Activated B cell treated with CpG ODN at 0.5 μM for 24 hours (primary cell): ENCODE measurements around the gene CDK14. TPM values are rescaled to one million over a fixed set of nuclear protein-coding genes. Genes with fewer than 3 reads are reported as not detected.

Experiments used
- ATAC-seq: fragments of 200-7000 bp; cut with Tn5 transposase; one replicate; pipeline ENCODE4 v1.10.0; 2021; ENCODE audit warnings: low read depth, mild to moderate bottlenecking, moderate library complexity
- CTCF ChIA-PET: fragments of 350-600 bp; sonication (Branson Sonifier 250); formaldehyde crosslinking; loops from one replicate; lab custom pipeline; 2021; ENCODE audit warnings: antibody characterized with exemption; lab: Charles Lee
- POLR2A ChIA-PET: fragments of 350-600 bp; sonication (Branson Sonifier 250); formaldehyde crosslinking; loops from one replicate; lab custom pipeline; 2021; ENCODE audit warnings: antibody characterized with exemption; lab: Charles Lee
- DNase-seq: peaks from one replicate; pipeline ENCODE4 v3.0.0; 2022
- H3K27ac Mint-ChIP-seq: one replicate; pipeline ENCODE4 v1.8.0; 2020; ENCODE audit warnings: mixed read lengths
- H3K27me3 Mint-ChIP-seq: one replicate; pipeline ENCODE4 v1.8.0; 2021; ENCODE audit warnings: mixed read lengths
- H3K36me3 Mint-ChIP-seq: one replicate; pipeline ENCODE4 v1.8.0; 2021; ENCODE audit warnings: low read depth, mixed read lengths
- H3K4me1 Mint-ChIP-seq: one replicate; pipeline ENCODE4 v1.8.0; 2021; ENCODE audit warnings: mixed read lengths
- H3K4me3 Mint-ChIP-seq: one replicate; pipeline ENCODE4 v1.8.0; 2020; ENCODE audit warnings: mild to moderate bottlenecking, mixed read lengths
- H3K9me3 Mint-ChIP-seq: one replicate; pipeline ENCODE4 v1.8.0; 2020; ENCODE audit warnings: mixed read lengths
- intact Hi-C: fragments of 100-400 bp; cut with micrococcal nuclease; formaldehyde crosslinking; loops from one replicate; pipeline ENCODE4 v1.15.1; 2024
- total RNA-seq: library from RNA; stranded (reverse); gene quantifications from 2 replicates; pipeline ENCODE4 v1.2.3, GENCODE V29; 2022
- TF ChIP-seq, protein P1 (sequence below): fragments of 200-600 bp; IDR thresholded peaks from one replicate; pipeline ENCODE4 v1.8.0; 2022; ENCODE audit warnings: antibody characterized with exemption, mild to moderate bottlenecking

CDK14 gene
- total RNA-seq, 1 donor from 2014 or later = 140 TPM

DNA sequence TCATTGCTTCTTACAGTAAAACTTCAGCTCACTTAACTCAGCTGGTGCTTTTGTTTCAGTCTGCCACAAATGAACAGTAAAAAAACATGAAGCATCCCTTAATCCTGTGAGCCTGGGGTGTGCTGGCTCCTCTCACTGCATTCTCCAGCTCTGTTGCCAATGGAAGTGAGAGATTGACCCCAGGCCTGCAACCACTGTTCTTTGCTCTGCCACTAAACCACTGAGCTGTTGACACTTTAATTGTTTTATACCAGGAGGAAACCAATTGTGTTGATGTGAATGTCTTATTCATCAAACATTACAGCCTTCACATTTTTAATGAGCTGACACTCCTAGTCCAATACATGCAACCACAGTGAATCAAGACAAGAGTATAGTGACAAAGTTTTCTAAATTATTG, 598.7 kb downstream of the CDK14 start:
- CTCF ChIA-PET = no interaction called here
- no peaks in the 10 kb centered on the region for H3K4me1 Mint-ChIP-seq
- intact Hi-C loops = loop anchor here (10.0 kb wide), 1 partner anchor 50 kb away; no protein-coding TSS in a partner anchor
- no peak overlapping the region for H3K27ac Mint-ChIP-seq
- H3K27me3 Mint-ChIP-seq = no peaks in the 10 kb centered on the region
- peaks cover 27% of the 10 kb centered on the region for H3K36me3 Mint-ChIP-seq
- POLR2A ChIA-PET = no interaction called here
- no peaks in the 10 kb centered on the region for H3K9me3 Mint-ChIP-seq
- no peak overlapping the region for H3K4me3 Mint-ChIP-seq
- DNase-seq (no peak), ATAC-seq (no peak)
- TF ChIP-seq, protein P1, sequence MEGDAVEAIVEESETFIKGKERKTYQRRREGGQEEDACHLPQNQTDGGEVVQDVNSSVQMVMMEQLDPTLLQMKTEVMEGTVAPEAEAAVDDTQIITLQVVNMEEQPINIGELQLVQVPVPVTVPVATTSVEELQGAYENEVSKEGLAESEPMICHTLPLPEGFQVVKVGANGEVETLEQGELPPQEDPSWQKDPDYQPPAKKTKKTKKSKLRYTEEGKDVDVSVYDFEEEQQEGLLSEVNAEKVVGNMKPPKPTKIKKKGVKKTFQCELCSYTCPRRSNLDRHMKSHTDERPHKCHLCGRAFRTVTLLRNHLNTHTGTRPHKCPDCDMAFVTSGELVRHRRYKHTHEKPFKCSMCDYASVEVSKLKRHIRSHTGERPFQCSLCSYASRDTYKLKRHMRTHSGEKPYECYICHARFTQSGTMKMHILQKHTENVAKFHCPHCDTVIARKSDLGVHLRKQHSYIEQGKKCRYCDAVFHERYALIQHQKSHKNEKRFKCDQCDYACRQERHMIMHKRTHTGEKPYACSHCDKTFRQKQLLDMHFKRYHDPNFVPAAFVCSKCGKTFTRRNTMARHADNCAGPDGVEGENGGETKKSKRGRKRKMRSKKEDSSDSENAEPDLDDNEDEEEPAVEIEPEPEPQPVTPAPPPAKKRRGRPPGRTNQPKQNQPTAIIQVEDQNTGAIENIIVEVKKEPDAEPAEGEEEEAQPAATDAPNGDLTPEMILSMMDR = no peak

DNA sequence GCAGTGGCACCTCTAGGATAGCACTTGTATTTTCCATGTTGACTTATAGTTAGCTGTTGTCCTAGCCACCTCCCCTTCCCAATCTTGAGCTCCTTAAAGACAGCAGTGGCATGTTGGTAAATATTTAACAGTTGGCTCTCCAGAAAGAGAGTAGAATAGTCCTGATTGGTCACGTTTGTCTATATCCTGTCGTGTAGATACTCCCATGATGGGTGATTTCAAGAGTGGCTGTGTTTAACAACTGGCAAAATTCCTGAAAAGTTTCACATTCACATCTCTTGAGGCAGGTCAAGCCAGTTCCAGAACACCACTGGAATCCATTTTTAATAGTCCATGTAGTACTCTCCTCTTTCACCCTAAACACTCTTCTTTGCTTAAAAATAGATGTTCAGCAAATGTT, 599.9 kb downstream of the CDK14 start:
- ATAC-seq = no peak
- POLR2A ChIA-PET = no interaction called here
- Mint-ChIP-seq H3K9me3 (no peaks in the 10 kb centered on the region), H3K27me3 (no peaks in the 10 kb centered on the region), H3K27ac (no peak overlapping the region), H3K4me3 (no peak overlapping the region), H3K36me3 (peaks cover 28% of the 10 kb centered on the region), H3K4me1 (no peaks in the 10 kb centered on the region)
- intact Hi-C loops = loop anchor here (10.0 kb wide), 1 partner anchor 51 kb away; no protein-coding TSS in a partner anchor
- TF ChIP-seq, protein P1 = no peak
- CTCF ChIA-PET = no interaction called here
- DNase-seq = no peak

DNA sequence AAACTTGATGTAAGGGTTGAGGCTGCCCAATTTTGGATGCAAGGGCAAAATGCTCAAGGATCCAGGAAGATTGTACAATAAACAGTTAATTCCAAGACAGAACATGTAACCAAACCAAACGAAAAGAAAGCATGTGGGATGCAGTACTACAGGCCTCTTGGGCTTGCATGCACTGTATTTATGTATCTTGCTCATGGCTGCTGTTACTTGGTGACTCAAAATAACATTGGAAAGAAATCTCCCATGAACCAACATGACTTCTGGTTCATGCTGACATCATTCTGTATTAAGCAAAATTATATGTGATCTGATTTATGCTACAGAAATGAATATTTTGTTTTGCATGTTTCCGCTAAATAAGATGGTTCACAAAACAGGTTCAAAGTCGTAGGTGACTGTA, 602.2 kb downstream of the CDK14 start:
- Mint-ChIP-seq H3K27me3 (no peaks in the 10 kb centered on the region), H3K36me3 (peaks cover 30% of the 10 kb centered on the region), H3K9me3 (no peaks in the 10 kb centered on the region), H3K4me1 (peaks cover 7% of the 10 kb centered on the region), H3K27ac (no peak overlapping the region), H3K4me3 (no peak overlapping the region)
- intact Hi-C loops = loop anchor here (10.0 kb wide), 1 partner anchor 54 kb away; no protein-coding TSS in a partner anchor
- DNase-seq = no peak
- ChIA-PET POLR2A (no interaction called here), CTCF (no interaction called here)
- ATAC-seq = no peak
- TF ChIP-seq, protein P1 = no peak

DNA sequence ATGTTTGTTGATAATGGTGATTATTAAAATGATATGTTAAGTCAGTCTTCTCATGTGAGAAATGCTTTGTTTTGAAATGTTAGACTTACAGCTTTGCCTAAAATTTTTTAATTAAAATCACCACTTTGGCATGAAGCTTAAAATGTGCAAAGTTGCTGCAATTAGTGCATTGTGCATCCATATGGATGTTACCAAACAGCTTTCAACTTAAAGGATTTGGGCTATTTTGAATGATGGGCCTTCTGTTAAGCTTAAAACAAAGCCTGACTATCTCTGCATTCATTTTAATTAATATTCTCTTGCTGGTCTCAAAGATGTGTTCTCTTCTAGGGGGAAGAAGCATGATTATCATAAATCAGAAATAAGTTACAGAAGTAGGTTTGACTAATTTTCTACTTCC, 603.5 kb downstream of the CDK14 start:
- H3K9me3 Mint-ChIP-seq = peaks cover 5% of the 10 kb centered on the region
- no peaks in the 10 kb centered on the region for H3K27me3 Mint-ChIP-seq
- DNase-seq (no peak), ATAC-seq (no peak)
- peak overlapping the region; percentile 1 for H3K27ac Mint-ChIP-seq
- TF ChIP-seq, protein P1 = no peak
- ChIA-PET POLR2A (no interaction called here), CTCF (no interaction called here)
- H3K36me3 Mint-ChIP-seq = peaks cover 37% of the 10 kb centered on the region
- intact Hi-C loops = loop anchor here (10.0 kb wide), 1 partner anchor 55 kb away; no protein-coding TSS in a partner anchor
- H3K4me3 Mint-ChIP-seq = no peak overlapping the region
- peaks cover 7% of the 10 kb centered on the region for H3K4me1 Mint-ChIP-seq

DNA sequence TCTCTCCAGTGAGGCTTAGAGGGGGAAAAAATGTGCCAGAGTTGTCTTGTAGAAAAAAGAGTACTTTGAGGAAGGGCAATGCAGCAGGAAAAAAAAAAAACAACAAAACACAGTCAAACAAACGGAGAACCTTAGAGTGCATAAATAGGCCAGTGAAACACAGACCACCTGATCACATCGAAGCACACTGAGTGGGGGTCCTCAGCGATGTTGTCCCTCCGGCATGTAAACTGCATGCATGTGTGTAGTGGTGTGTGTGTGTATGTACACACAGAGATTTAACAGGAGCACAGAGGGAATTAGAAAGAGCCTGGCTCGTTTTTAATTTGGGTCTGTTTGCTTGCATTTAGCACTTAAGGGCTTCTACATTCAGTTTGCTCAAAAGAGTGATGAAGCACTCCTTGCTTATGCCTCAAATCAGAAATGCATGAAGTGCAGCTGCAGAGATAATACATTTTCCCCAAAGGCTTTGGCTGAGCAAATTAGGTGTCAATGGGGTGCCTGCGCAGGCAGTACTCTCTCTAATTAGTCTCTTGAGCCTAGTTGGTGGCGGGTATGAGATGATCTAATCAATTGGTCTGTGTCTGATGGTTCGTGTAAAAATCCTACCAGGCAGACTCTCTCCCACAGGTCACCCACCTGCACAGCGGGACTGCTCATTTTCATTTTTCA, 605.5 kb downstream of the CDK14 start:
- Mint-ChIP-seq H3K4me3 (no peak overlapping the region), H3K27ac (no peak overlapping the region), H3K4me1 (peaks cover 7% of the 10 kb centered on the region), H3K27me3 (no peaks in the 10 kb centered on the region), H3K36me3 (peaks cover 31% of the 10 kb centered on the region), H3K9me3 (peaks cover 5% of the 10 kb centered on the region)
- ChIA-PET CTCF (no interaction called here), POLR2A (no interaction called here)
- DNase-seq = no peak
- intact Hi-C loops = no loop called here
- no peak for ATAC-seq
- TF ChIP-seq, protein P1 = no peak
